Calu3 (cell line): ENCODE results near the gene FOXP1. TPM values are rescaled to one million over a fixed set of nuclear protein-coding genes. Genes with fewer than 3 reads are reported as not detected.

ENCODE experiments used
- BruUV-seq: library from RNA; stranded (reverse); fragments of 400-500 nt; replicated peaks from 2 replicates; lab custom pipeline; 2021; lab: Mats Ljungman, UMichigan
- CTCF ChIA-PET: fragments of 300-600 bp; sonication (Branson Sonifier 250); formaldehyde crosslinking; loops from one replicate; lab custom pipeline; 2022; ENCODE audit warnings: antibody characterized with exemption; lab: Charles Lee
- DNase-seq: peaks from one replicate; pipeline ENCODE4 v3.0.0; 2022
- H3K27ac Mint-ChIP-seq: one replicate; pipeline ENCODE4 v1.8.0; 2022; ENCODE audit warnings: mixed read lengths; ENCODE audit not compliant: unreplicated experiment
- H3K27me3 Mint-ChIP-seq: one replicate; pipeline ENCODE4 v1.8.0; 2022; ENCODE audit warnings: mixed read lengths; ENCODE audit not compliant: unreplicated experiment
- H3K36me3 Mint-ChIP-seq: one replicate; pipeline ENCODE4 v1.8.0; 2022; ENCODE audit warnings: mild to moderate bottlenecking, moderate library complexity, mixed read lengths; ENCODE audit not compliant: insufficient read depth, unreplicated experiment
- H3K4me1 Mint-ChIP-seq: one replicate; pipeline ENCODE4 v1.8.0; 2022; ENCODE audit warnings: mild to moderate bottlenecking, low read depth, mixed read lengths; ENCODE audit not compliant: unreplicated experiment
- H3K4me3 Mint-ChIP-seq: one replicate; pipeline ENCODE4 v1.8.0; 2022; ENCODE audit warnings: mild to moderate bottlenecking, low read depth, moderate library complexity, mixed read lengths; ENCODE audit not compliant: unreplicated experiment
- H3K9me3 Mint-ChIP-seq: one replicate; pipeline ENCODE4 v1.8.0; 2022; ENCODE audit warnings: low read depth, mixed read lengths; ENCODE audit not compliant: unreplicated experiment
- CTCF ChIP-seq: fragments of 200-600 bp; IDR thresholded peaks from one replicate; pipeline ENCODE4 v1.8.0; 2022; ENCODE audit warnings: antibody characterized with exemption; ENCODE audit not compliant: unreplicated experiment
- intact Hi-C: fragments of 100-400 bp; cut with micrococcal nuclease; formaldehyde crosslinking; loops from one replicate; pipeline ENCODE4 v1.10.0; 2022; ENCODE audit not compliant: unreplicated experiment
- total RNA-seq: library from RNA; stranded (reverse); gene quantifications from 2 replicates; pipeline ENCODE4 v1.2.3, GENCODE V29; 2022

The FOXP1 gene
- total RNA-seq, 1 experiment from 2014 or later, result 82.8 TPM

DNA sequence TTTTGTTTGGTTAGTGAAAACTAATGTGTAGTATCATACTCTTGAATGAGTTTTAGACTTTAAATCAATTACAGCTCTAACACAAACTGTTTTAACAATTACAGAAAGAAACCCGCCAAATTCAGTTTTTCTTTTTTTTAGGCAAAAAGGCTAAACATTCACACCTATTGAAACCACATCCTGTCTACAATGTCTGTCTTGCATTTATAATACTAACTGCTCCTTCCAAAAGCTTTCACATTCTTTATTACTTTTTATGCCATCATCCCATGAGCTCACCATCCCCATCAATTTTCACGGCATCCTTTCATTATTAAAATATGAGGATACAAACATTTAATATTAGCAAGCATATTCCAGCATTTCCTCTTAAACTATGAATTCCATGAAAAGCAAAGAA is 593.3 kb downstream of the FOXP1 start:
- Mint-ChIP-seq H3K27ac (no peak overlapping the region), H3K36me3 (peaks cover 15% of the 10 kb centered on the region), H3K9me3 (no peaks in the 10 kb centered on the region), H3K4me1 (peaks cover 23% of the 10 kb centered on the region), H3K27me3 (no peaks in the 10 kb centered on the region), H3K4me3 (no peak overlapping the region)
- CTCF ChIA-PET, result no interaction called here
- no peak for DNase-seq
- no peak for TF ChIP-seq CTCF
- no TSS peak for BruUV-seq
- intact Hi-C loops, result no loop called here

- no TSS peak for BruUV-seq
- CTCF ChIA-PET, result no interaction called here
- Mint-ChIP-seq H3K9me3 (no peaks in the 10 kb centered on the region), H3K4me1 (peaks cover 27% of the 10 kb centered on the region), H3K4me3 (no peak overlapping the region), H3K27ac (peak overlapping the region; percentile 42), H3K27me3 (no peaks in the 10 kb centered on the region), H3K36me3 (peaks cover 25% of the 10 kb centered on the region)
- intact Hi-C loops, result no loop called here
- DNase-seq, result no peak
- TF ChIP-seq CTCF, result no peak
Observed at GRCh38 chr3:70989174-70989573, 594.4 kb downstream of the FOXP1 start.

- no peak for TF ChIP-seq CTCF
- Mint-ChIP-seq H3K4me1 (peaks cover 32% of the 10 kb centered on the region), H3K36me3 (peaks cover 27% of the 10 kb centered on the region), H3K9me3 (no peaks in the 10 kb centered on the region), H3K27me3 (no peaks in the 10 kb centered on the region), H3K4me3 (no peak overlapping the region), H3K27ac (no peak overlapping the region)
- no TSS peak for BruUV-seq
- intact Hi-C loops, result no loop called here
- no peak for DNase-seq
- CTCF ChIA-PET, result no interaction called here
Observed at GRCh38 chr3:70988111-70988510, 595.4 kb downstream of the FOXP1 start.

- peaks cover 40% of the 10 kb centered on the region for H3K36me3 Mint-ChIP-seq
- CTCF ChIA-PET, result no interaction called here
- DNase-seq, result no peak
- no peak overlapping the region for H3K4me3 Mint-ChIP-seq
- intact Hi-C loops, result no loop called here
- H3K4me1 Mint-ChIP-seq, result peaks cover 47% of the 10 kb centered on the region
- H3K9me3 Mint-ChIP-seq, result no peaks in the 10 kb centered on the region
- TF ChIP-seq CTCF, result no peak
- H3K27me3 Mint-ChIP-seq, result no peaks in the 10 kb centered on the region
- no TSS peak for BruUV-seq
- no peak overlapping the region for H3K27ac Mint-ChIP-seq
Observed at GRCh38 chr3:70985572-70985971, 598.0 kb downstream of the FOXP1 start.
